Activated CD4-positive, alpha-beta T cell treated with anti-CD3 and anti-CD28 coated beads for 36 hours (primary cell): Measurements from ENCODE around the gene TALDO1. TPM values are rescaled to one million over a fixed set of nuclear protein-coding genes. Genes with fewer than 3 reads are reported as not detected.

Experiments
- ATAC-seq: fragments of 200-7000 bp; cut with Tn5 transposase; one replicate; pipeline ENCODE4 v1.10.0; 2021; ENCODE audit warnings: mild to moderate bottlenecking, moderate library complexity
- CTCF ChIA-PET: fragments of 350-600 bp; sonication (Branson Sonifier 250); formaldehyde crosslinking; loops from one replicate; lab custom pipeline; 2021; ENCODE audit warnings: antibody characterized with exemption; lab: Charles Lee
- POLR2A ChIA-PET: fragments of 350-600 bp; sonication (Branson Sonifier 250); formaldehyde crosslinking; loops from one replicate; lab custom pipeline; 2021; ENCODE audit warnings: antibody characterized with exemption, inconsistent platforms; lab: Charles Lee
- DNase-seq: peaks from one replicate; pipeline ENCODE4 v3.0.0-alpha.2; 2020
- H3K27ac Mint-ChIP-seq: one replicate; pipeline ENCODE4 v1.8.0; 2021; ENCODE audit warnings: mixed read lengths
- H3K27me3 Mint-ChIP-seq: one replicate; pipeline ENCODE4 v1.8.0; 2021; ENCODE audit warnings: mixed read lengths
- H3K36me3 Mint-ChIP-seq: one replicate; pipeline ENCODE4 v1.8.0; 2021; ENCODE audit warnings: low read depth, mixed read lengths
- H3K4me1 Mint-ChIP-seq: one replicate; pipeline ENCODE4 v1.8.0; 2021; ENCODE audit warnings: mixed read lengths
- H3K4me3 Mint-ChIP-seq: one replicate; pipeline ENCODE4 v1.8.0; 2021; ENCODE audit warnings: mild to moderate bottlenecking, moderate library complexity, mixed read lengths
- H3K9me3 Mint-ChIP-seq: one replicate; pipeline ENCODE4 v1.8.0; 2021; ENCODE audit warnings: low read depth, mixed read lengths
- intact Hi-C, 2 experiments: fragments of 100-400 bp; cut with DNase I in 1 of 2; cut with micrococcal nuclease in 1 of 2; formaldehyde crosslinking; loops; one replicate each; pipeline versions ENCODE4 v1.14.2 to v1.15.1; 2022 to 2024; cut with DNase I, micrococcal nuclease
- total RNA-seq, 2 experiments: library from RNA; stranded (reverse); gene quantifications; one replicate each; pipeline ENCODE4 v1.2.3, GENCODE V29; 2021

TALDO1 gene
- total RNA-seq, result 100 to 1,000 TPM; 239 to 246 TPM

- Mint-ChIP-seq H3K27me3 (no peaks in the 10 kb centered on the region), H3K9me3 (no peaks in the 10 kb centered on the region), H3K4me1 (peaks cover 20% of the 10 kb centered on the region), H3K27ac (peak within 1 kb of the TSS; percentile 72), H3K36me3 (peaks cover 6% of the 10 kb centered on the region), H3K4me3 (peak within 1 kb of the TSS; percentile 82)
- ATAC-seq, result peak; percentile 91
- peak; percentile 92 for DNase-seq
- intact Hi-C loops, result loop anchor here in 1 of 2 experiments (1.0 to 2.0 kb wide), 8 partner anchors 19 to 825 kb away; partner anchors contain the start of genes DEAF1, DUSP8, GATD1 and HRAS
- POLR2A ChIA-PET, result no interaction called here
- CTCF ChIA-PET, result interaction anchor here (0.7 to 3.3 kb wide), 8 partner anchors 10 to 187 kb away, joined by 3 to 15 read pairs (median 3); partner anchors contain the start of genes GATD1, LMNTD2 and RASSF7
Observed at GRCh38 chr11:747158-748006, at the start of gene TALDO1. Gene TALDO1, plus strand, starts transcription at chr11:747464. Its CDS starts 18 bp downstream, at chr11:747482.

GRCh38 chr11:697811-698311 is 49.4 kb upstream of the TALDO1 start:
- Mint-ChIP-seq H3K36me3 (peaks cover 12% of the 10 kb centered on the region), H3K27ac (peak overlapping the region; percentile 24), H3K9me3 (no peaks in the 10 kb centered on the region), H3K27me3 (no peaks in the 10 kb centered on the region), H3K4me1 (peaks cover 29% of the 10 kb centered on the region), H3K4me3 (no peak overlapping the region)
- POLR2A ChIA-PET, result no interaction called here
- intact Hi-C loops, result loop anchor here (2.0 to 5.0 kb wide), 2 partner anchors 44 to 685 kb away; no protein-coding TSS in a partner anchor
- ATAC-seq (no peak), DNase-seq (no peak)
- CTCF ChIA-PET, result interaction anchor here (1.3 to 1.6 kb wide), 3 partner anchors 24 to 28 kb away, joined by 4 to 6 read pairs (median 6); no protein-coding TSS in a partner anchor

- peak overlapping the region; percentile 24 for H3K27ac Mint-ChIP-seq
- CTCF ChIA-PET, result interaction anchor here (0.7 to 1.6 kb wide), 2 partner anchors 24 to 30 kb away, joined by 3 to 6 read pairs; no protein-coding TSS in a partner anchor
Observed at GRCh38 chr11:698493-699115, 48.7 kb upstream of the TALDO1 start.

DNA sequence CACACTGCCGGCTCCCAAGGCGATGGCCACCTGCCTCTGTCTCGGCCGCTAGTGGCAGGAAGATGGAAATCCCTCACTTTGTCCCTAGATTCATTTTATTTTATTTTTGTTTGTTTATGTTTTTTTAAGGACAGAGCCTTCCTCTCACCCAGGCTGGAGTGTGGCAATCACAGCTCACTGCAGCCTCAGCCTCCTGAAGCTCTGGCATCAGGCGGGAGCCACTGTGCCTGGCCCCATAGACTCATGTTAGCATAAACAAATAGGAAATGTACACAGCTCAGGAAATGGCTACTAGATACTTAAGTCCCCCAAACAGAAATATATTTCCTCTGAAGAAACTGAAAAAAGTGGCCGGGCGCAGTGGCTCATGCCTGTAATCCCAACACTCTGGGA is 48.2 kb upstream of the TALDO1 start:
- Mint-ChIP-seq H3K36me3 (peaks cover 4% of the 10 kb centered on the region), H3K9me3 (no peaks in the 10 kb centered on the region), H3K27me3 (no peaks in the 10 kb centered on the region), H3K4me1 (peaks cover 21% of the 10 kb centered on the region), H3K4me3 (no peak overlapping the region), H3K27ac (no peak overlapping the region)
- DNase-seq (no peak), ATAC-seq (no peak)
- ChIA-PET POLR2A (no interaction called here), CTCF (interaction anchor here (0.6 to 0.7 kb wide), 2 partner anchors 29 to 710 kb away, joined by 3 read pairs; no protein-coding TSS in a partner anchor)
- intact Hi-C loops, result loop anchor here in 1 of 2 experiments (5.0 kb wide), 1 partner anchor 43 kb away; no protein-coding TSS in a partner anchor

More at GRCh38 chr11:698493-699115, 48.7 kb upstream of the TALDO1 start:
- POLR2A ChIA-PET, result no interaction called here
- DNase-seq, result no peak
- H3K27me3 Mint-ChIP-seq, result no peaks in the 10 kb centered on the region
- H3K9me3 Mint-ChIP-seq, result no peaks in the 10 kb centered on the region
- peaks cover 22% of the 10 kb centered on the region for H3K4me1 Mint-ChIP-seq
- H3K4me3 Mint-ChIP-seq, result no peak overlapping the region
- ATAC-seq, result no peak
- peaks cover 5% of the 10 kb centered on the region for H3K36me3 Mint-ChIP-seq
- intact Hi-C loops, result loop anchor here in 1 of 2 experiments (5.0 kb wide), 1 partner anchor 44 kb away; no protein-coding TSS in a partner anchor

DNA sequence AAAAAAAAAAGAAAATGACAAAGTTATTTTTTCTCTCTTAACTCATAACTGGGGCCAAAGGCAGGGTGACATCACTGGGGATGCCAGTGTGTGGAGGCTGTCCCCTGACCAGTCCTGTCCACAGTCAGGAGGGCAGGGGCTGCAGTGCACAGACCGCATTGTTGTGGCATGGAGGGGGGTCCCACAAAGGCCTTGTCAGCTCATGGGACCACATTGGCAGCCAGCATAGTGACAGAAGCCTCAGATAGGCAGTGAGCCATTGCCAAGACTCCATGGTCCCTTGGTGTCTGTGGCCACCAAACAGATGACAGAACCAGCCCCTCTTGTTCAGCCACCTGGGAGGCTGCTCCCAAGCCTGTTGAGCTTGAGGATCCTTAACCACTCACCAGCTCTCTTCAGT is 47.5 kb upstream of the TALDO1 start:
- peaks cover 4% of the 10 kb centered on the region for H3K36me3 Mint-ChIP-seq
- ATAC-seq (no peak), DNase-seq (no peak)
- H3K27ac Mint-ChIP-seq, result no peak overlapping the region
- H3K27me3 Mint-ChIP-seq, result no peaks in the 10 kb centered on the region
- H3K4me1 Mint-ChIP-seq, result peaks cover 21% of the 10 kb centered on the region
- intact Hi-C loops, result loop anchor here in 1 of 2 experiments (5.0 kb wide), 1 partner anchor 43 kb away; no protein-coding TSS in a partner anchor
- H3K4me3 Mint-ChIP-seq, result no peak overlapping the region
- CTCF ChIA-PET, result interaction anchor here (0.6 to 1.6 kb wide), 2 partner anchors 20 to 710 kb away, joined by 3 to 5 read pairs; no protein-coding TSS in a partner anchor
- POLR2A ChIA-PET, result no interaction called here
- no peaks in the 10 kb centered on the region for H3K9me3 Mint-ChIP-seq

DNA sequence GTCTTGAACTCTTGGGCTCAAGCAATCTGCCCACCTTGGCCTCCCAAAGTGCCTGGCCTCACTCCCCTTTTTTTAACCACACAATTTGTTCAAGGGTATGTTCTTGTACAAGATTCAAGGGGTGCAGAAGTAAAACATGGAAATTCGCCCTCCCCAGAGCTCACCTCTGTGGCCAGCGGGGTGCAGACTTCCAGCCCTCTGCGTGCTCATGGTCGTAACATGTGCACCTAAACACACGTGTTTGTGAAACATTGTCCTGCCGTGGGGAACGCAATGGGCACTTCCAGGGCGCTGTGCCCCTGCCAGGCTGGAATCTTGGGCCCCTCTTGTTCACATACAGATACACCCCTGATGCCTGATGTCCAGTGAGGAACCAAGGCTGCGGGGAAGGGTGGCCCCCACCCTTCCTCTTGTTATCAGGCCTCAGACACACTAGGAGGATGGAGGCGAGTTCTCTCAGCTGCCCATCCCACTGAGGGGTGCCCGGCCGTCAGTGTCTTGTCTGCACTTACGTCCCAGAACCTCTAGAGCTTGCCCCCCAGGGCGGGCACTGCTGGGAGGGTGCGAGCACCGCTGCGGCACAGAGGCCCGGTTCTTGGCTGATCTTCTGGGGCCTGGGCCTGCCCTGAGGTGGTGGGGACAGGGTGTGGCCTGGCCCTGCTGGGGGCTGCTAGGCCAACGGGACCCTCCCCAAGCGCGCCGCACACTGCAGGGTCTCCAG is 45.4 kb upstream of the TALDO1 start:
- H3K27me3 Mint-ChIP-seq, result peaks cover 4% of the 10 kb centered on the region
- no peak overlapping the region for H3K4me3 Mint-ChIP-seq
- intact Hi-C loops, result no loop called here
- CTCF ChIA-PET, result no interaction called here
- POLR2A ChIA-PET, result no interaction called here
- no peaks in the 10 kb centered on the region for H3K9me3 Mint-ChIP-seq
- H3K27ac Mint-ChIP-seq, result no peak overlapping the region
- peaks cover 4% of the 10 kb centered on the region for H3K36me3 Mint-ChIP-seq
- no peak for ATAC-seq
- H3K4me1 Mint-ChIP-seq, result peaks cover 14% of the 10 kb centered on the region
- DNase-seq, result no peak

- H3K27me3 Mint-ChIP-seq, result peaks cover 7% of the 10 kb centered on the region
- H3K36me3 Mint-ChIP-seq, result peaks cover 4% of the 10 kb centered on the region
- no peak overlapping the region for H3K4me3 Mint-ChIP-seq
- no peak for ATAC-seq
- intact Hi-C loops, result no loop called here
- ChIA-PET CTCF (interaction anchor here (0.5 kb wide), 1 partner anchor 95 kb away, joined by 3 read pairs; the partner anchor contains the start of gene SLC25A22), POLR2A (no interaction called here)
- no peaks in the 10 kb centered on the region for H3K9me3 Mint-ChIP-seq
- no peak overlapping the region for H3K27ac Mint-ChIP-seq
- no peak for DNase-seq
- peaks cover 5% of the 10 kb centered on the region for H3K4me1 Mint-ChIP-seq
Observed at GRCh38 chr11:702462-703461, 44.5 kb upstream of the TALDO1 start.

- no peak for ATAC-seq
- Mint-ChIP-seq H3K9me3 (no peaks in the 10 kb centered on the region), H3K27ac (no peak overlapping the region), H3K36me3 (peaks cover 4% of the 10 kb centered on the region), H3K4me1 (no peaks in the 10 kb centered on the region), H3K27me3 (peaks cover 7% of the 10 kb centered on the region), H3K4me3 (no peak overlapping the region)
- POLR2A ChIA-PET, result no interaction called here
- DNase-seq, result no peak
- intact Hi-C loops, result no loop called here
- CTCF ChIA-PET, result interaction anchor here (0.5 to 1.2 kb wide), 2 partner anchors 16 to 94 kb away, joined by 3 to 4 read pairs; partner anchors contain the start of gene SLC25A22
Observed at GRCh38 chr11:703506-703905, 43.8 kb upstream of the TALDO1 start.

GRCh38 chr11:704228-704674 is 43.0 kb upstream of the TALDO1 start:
- no peak for ATAC-seq
- Mint-ChIP-seq H3K27me3 (peaks cover 7% of the 10 kb centered on the region), H3K27ac (no peak overlapping the region), H3K9me3 (no peaks in the 10 kb centered on the region), H3K36me3 (peaks cover 4% of the 10 kb centered on the region), H3K4me1 (no peaks in the 10 kb centered on the region), H3K4me3 (no peak overlapping the region)
- CTCF ChIA-PET, result interaction anchor here (0.6 to 1.5 kb wide), 3 partner anchors 9 to 130 kb away, joined by 3 to 4 read pairs (median 3); partner anchors contain the start of genes DEAF1 and TMEM80
- no peak for DNase-seq
- intact Hi-C loops, result no loop called here
- POLR2A ChIA-PET, result no interaction called here
